HUES6 (cell line): ENCODE data around the gene MRGPRF.
"Not testable (repeated sequence)": the region's sequence is repeated elsewhere in the genome, so short reads cannot be mapped to it uniquely, and the experiment has no call there.

ENCODE experiments used
- H3K27ac ChIP-seq: 2 replicates; pipeline ENCODE4 v1.7.0; 2013; ENCODE audit warnings: low read depth, mild to moderate bottlenecking, low read length, inconsistent platforms
- H3K27me3 ChIP-seq: 2 replicates; pipeline ENCODE4 v1.6.1; 2013; ENCODE audit warnings: low read length; ENCODE audit not compliant: control insufficient read depth, insufficient read depth
- H3K36me3 ChIP-seq: 2 replicates; pipeline ENCODE4 v1.6.1; 2013; ENCODE audit warnings: low read length; ENCODE audit not compliant: control insufficient read depth, insufficient read depth
- H3K4me1 ChIP-seq: 2 replicates; pipeline ENCODE4 v1.6.1; 2013; ENCODE audit warnings: low read length; ENCODE audit not compliant: control insufficient read depth, insufficient read depth
- H3K4me3 ChIP-seq: 2 replicates; pipeline ENCODE4 v1.5.1; 2013; ENCODE audit warnings: low read depth, low read length
- H3K9ac ChIP-seq: one replicate; pipeline ENCODE4 v1.6.1; 2013; ENCODE audit warnings: mild to moderate bottlenecking, low read length
- H3K9me3 ChIP-seq: 2 replicates; pipeline ENCODE4 v1.6.1; 2013; ENCODE audit warnings: low read depth, low read length; ENCODE audit not compliant: control insufficient read depth, insufficient read depth

The MRGPRF gene

DNA sequence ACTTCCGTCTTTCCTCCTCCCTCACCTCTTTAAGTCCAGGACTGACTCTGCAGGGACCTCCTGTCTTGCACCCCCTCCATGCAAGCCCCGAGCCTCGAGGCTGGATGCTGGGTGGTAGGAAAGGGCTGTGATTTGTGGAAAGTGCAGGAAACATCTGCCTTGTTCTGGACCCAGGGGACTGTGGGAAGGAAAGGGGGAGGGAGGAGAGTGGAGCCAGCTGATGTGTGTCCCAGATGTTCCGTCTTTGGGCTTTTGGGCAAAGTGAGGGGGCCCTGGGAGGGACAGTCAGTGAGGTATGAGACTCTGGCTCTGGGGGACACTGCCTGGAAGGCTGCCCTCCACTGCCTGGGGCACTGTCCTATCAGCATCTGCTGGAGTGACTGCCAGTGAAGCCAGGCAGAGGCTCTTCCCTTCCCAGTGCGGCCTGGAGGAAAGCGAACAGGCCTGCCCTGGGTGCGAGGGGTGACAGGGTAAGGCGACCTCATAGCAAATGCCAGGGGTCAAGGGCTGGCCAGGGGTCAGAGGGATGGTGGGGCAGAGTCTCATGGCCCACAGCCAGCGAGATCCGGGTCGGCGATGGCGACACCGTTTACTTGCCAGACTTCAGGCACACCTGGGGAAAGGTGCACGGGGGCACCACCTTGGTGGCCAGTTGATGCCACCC lies 34.0 kb downstream of the MRGPRF start:
- Histone ChIP-seq H3K4me1 (peaks cover 9% of the 10 kb centered on the region), H3K9me3 (peaks cover 11% of the 10 kb centered on the region; the same call in 1 of the 2 replicates), H3K27me3 (no peaks in the 10 kb centered on the region), H3K27ac (no peak overlapping the region), H3K9ac (no peak overlapping the region), H3K4me3 (no peak overlapping the region), H3K36me3 (no peaks in the 10 kb centered on the region)

DNA sequence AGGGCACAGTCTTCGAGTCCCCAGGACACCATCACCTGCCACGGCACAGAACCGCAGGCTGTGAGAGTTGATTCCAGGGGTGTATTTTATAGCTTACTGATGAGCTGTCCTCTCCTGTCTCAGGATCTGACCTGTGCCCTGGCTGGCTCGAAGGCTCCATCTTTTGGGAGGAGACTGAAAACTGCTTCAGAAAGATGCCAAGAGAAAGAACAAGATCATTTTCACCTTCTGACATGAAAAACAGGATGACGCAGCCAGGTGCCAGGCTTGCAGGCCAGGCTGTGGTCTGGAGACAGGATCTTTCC lies 34.5 kb downstream of the MRGPRF start:
- no peak overlapping the region for H3K27ac ChIP-seq

GRCh38 chr11:68977781-68978625 lies 35.0 kb downstream of the MRGPRF start:
- Histone ChIP-seq H3K27me3 (no peaks in the 10 kb centered on the region), H3K4me3 (no peak overlapping the region), H3K9ac (no peak overlapping the region), H3K36me3 (no peaks in the 10 kb centered on the region), H3K27ac (no peak overlapping the region), H3K9me3 (peaks cover 11% of the 10 kb centered on the region; the same call in 1 of the 2 replicates), H3K4me1 (peaks cover 9% of the 10 kb centered on the region)

More for the DNA sequence above, 34.5 kb downstream of the MRGPRF start:
- Histone ChIP-seq H3K9ac (no peak overlapping the region), H3K27me3 (no peaks in the 10 kb centered on the region), H3K4me1 (peaks cover 9% of the 10 kb centered on the region), H3K36me3 (no peaks in the 10 kb centered on the region), H3K4me3 (no peak overlapping the region), H3K9me3 (peaks cover 11% of the 10 kb centered on the region; the same call in 1 of the 2 replicates)

DNA sequence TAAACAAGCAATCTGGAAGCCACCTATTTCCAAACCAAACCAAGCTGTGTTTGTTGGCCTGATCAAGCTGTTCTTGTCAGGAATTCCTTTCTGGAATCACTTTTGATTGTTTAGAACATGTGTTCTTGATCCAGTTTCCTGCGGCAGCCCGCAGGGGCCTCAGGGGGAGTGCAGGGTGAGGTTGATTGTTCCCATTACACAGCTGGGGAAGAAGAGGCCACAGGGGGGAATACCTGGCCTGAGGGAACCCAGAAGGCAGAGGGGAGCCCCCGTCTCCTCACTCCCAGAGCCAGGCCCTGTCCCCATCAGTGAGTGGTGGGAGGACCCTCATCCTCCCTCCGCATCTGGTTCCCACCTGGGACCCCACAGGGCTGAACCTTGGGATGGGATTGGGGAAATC lies 36.5 kb downstream of the MRGPRF start:
- Histone ChIP-seq H3K4me1 (peaks cover 9% of the 10 kb centered on the region), H3K36me3 (no peaks in the 10 kb centered on the region), H3K27me3 (no peaks in the 10 kb centered on the region), H3K9me3 (peaks cover 7% of the 10 kb centered on the region; the same call in 1 of the 2 replicates), H3K9ac (no peak overlapping the region), H3K4me3 (no peak overlapping the region), H3K27ac (no peak overlapping the region)

- Histone ChIP-seq H3K36me3 (no peaks in the 10 kb centered on the region), H3K27me3 (no peaks in the 10 kb centered on the region), H3K9me3 (peaks cover 7% of the 10 kb centered on the region; the same call in 1 of the 2 replicates), H3K9ac (no peak overlapping the region), H3K4me3 (no peak overlapping the region), H3K27ac (no peak overlapping the region), H3K4me1 (peaks cover 9% of the 10 kb centered on the region)
Observed at GRCh38 chr11:68976095-68976494, 37.0 kb downstream of the MRGPRF start.

DNA sequence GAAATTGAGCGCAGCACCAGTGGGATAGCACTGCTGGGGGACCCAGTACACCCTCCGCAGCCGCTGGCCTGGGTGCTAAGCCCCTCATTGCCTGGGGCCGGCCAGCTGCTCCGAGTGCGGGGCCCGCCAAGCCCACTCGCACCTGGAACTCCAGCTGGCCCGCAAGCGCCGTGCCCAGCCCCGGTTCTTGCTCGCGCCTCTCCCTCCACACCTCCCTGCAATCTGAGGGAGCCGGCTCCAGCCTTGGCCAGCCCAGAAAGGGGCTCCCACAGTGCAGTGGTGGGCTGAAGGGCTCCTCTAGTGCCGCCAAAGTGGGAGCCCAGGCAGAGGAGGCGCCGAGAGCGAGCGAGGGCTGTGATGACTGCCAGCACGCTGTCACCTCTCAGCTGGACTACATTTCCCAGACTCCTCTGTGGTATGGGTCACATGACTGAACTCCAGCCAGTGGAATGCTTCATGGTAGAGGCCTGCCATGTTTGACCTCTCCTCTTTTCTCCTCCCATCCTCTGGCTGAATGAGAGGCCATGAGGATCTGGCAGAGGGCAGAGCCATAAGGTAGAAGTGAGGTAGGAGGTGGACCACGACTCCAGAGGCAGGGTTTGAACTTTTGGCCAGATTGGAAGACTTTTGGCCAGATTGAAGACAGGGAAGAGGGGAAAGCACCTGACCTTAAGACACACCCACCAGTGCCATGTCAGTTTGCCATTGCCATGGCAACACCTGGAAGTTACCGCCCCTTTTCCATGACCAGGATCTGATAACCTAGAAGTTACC lies 38.4 kb downstream of the MRGPRF start:
- peaks cover 7% of the 10 kb centered on the region; the same call in 1 of the 2 replicates for H3K9me3 ChIP-seq
- H3K9ac ChIP-seq, result no peak overlapping the region
- peaks cover 4% of the 10 kb centered on the region; the same call in 1 of the 2 replicates for H3K4me1 ChIP-seq
- no peak overlapping the region for H3K27ac ChIP-seq
- no peak overlapping the region for H3K4me3 ChIP-seq
- H3K27me3 ChIP-seq, result no peaks in the 10 kb centered on the region
- H3K36me3 ChIP-seq, result no peaks in the 10 kb centered on the region

DNA sequence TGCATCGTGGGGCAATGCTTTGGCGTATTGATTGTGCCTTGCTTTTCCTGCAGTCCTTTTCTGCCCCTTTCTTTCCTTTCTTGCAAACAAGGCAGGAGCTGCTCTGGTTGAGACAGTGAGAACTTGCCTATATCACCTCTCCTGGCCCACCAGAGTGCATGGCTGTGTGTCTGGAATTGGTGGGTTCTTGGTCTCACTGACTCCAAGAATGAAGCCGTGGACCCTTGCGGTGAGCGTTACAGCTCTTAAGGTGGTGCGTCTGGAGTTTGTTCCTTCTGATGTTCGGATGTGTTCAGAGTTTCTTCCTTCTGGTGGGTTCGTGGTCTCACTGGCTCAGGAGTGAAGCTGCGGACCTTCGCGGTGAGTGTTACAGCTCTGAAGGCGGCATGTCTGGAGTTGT lies 39.3 kb downstream of the MRGPRF start:
- H3K4me3 ChIP-seq, H3K27me3 ChIP-seq, H3K27ac ChIP-seq, H3K9ac ChIP-seq, H3K4me1 ChIP-seq, H3K9me3 ChIP-seq, H3K36me3 ChIP-seq: not testable (repeated sequence)

GRCh38 chr11:68973219-68973618 lies 39.8 kb downstream of the MRGPRF start:
- Histone ChIP-seq H3K4me1 (peaks cover 2% of the 10 kb centered on the region; the same call in 1 of the 2 replicates), H3K4me3 (no peak overlapping the region), H3K36me3 (no peaks in the 10 kb centered on the region), H3K9me3 (peaks cover 7% of the 10 kb centered on the region; the same call in 1 of the 2 replicates), H3K9ac (no peak overlapping the region), H3K27me3 (no peaks in the 10 kb centered on the region), H3K27ac (no peak overlapping the region)

DNA sequence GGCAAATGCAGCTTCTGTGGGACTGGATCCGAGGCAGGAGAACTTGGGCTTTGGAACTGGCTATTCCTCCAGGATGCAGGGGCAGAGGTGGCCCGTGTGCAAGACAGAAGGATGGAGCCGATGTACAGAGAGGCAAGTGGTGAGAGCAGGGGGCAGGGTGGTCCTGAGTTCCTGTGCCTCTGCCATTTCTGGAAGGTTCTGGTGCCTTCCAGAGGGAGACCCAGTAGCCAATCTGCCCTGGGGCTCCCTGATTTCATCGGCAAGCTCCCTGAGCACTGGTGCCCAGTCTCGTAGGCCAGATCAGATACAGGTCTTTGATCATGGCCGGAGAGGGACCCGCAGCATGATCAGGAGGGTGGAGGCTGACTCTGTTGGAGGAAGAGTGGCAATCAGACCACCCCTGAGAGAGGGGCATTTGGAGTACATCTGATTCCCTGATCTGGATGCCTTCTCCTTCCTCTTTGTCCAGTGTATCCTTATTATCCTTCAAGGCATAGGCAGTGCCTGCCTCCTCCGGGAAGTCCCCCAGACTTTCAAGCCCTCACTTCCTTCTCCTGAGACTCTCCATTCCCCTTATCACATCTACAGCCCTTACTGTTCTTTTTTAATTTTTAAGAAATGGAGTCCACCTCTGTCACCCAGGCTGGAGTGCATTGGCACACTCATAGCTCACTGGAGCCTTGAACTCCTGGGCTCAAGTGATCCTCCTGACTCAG lies 42.0 kb downstream of the MRGPRF start:
- H3K27me3 ChIP-seq, result no peaks in the 10 kb centered on the region
- no peaks in the 10 kb centered on the region for H3K36me3 ChIP-seq
- no peak overlapping the region for H3K9ac ChIP-seq
- H3K27ac ChIP-seq, result no peak overlapping the region
- peaks cover 7% of the 10 kb centered on the region; the same call in 1 of the 2 replicates for H3K9me3 ChIP-seq
- peaks cover 2% of the 10 kb centered on the region; the same call in 1 of the 2 replicates for H3K4me1 ChIP-seq
- no peak overlapping the region for H3K4me3 ChIP-seq

DNA sequence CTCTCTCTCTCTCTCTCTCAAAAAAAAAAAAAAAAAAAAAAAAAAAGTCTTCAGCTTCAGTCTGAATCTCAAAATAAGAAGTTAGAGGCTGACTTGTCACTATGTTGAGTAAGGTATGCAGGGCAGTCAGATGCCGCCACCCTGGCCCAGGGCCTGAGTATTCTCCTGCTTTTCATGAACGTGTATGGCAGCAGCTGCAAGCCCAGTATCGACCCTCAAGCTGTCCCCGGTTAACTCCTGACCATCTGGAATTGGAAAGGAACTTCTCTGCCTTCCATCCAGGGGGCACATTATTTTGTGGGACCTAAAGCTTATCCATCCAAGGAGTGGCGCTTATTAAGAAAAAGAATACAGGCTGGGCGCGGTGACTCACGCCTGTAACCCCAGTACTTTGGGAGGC lies 43.7 kb downstream of the MRGPRF start:
- Histone ChIP-seq H3K9me3 (peaks cover 2% of the 10 kb centered on the region; the same call in 1 of the 2 replicates), H3K27me3 (no peaks in the 10 kb centered on the region), H3K4me1 (peaks cover 2% of the 10 kb centered on the region; the same call in 1 of the 2 replicates), H3K27ac (no peak overlapping the region), H3K9ac (no peak overlapping the region), H3K4me3 (no peak overlapping the region), H3K36me3 (no peaks in the 10 kb centered on the region)
